ENCODE measurements around the gene ARHGEF18. TPM values are rescaled to one million over a fixed set of nuclear protein-coding genes. Genes with fewer than 3 reads are reported as not detected.
"Not testable (repeated sequence)": the region's sequence is repeated elsewhere in the genome, so short reads cannot be mapped to it uniquely, and the experiment has no call there.

Gene ARHGEF18
- total RNA-seq, 2 donors from 2014 or later: 118 to 127 TPM

DNA sequence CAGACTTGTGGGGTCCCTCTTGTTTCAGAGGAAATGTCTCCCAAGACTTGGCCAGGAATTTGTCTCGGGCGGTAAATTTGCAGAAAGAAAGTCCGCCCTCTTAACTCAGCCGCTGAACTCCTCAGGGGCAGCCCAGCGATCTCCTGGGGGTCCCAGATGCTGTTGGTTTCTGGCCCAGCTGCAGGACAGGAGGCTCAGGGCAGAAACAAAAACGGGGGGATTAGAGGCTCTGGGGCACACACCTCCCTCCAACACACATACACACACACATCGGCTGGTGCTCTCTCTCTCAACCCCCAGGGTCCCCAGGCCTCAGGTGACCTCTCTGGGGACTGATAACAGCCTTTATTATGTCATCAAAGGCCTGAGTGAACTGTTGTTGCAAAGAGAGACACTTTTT, 7.1 kb downstream of the ARHGEF18 start:
- Mint-ChIP-seq H3K4me3 (no peak overlapping the region), H3K4me1 (peaks cover 42% of the 10 kb centered on the region), H3K36me3 (ENCODE audit: low read depth) (peaks cover 10% of the 10 kb centered on the region), H3K27me3 (no peaks in the 10 kb centered on the region), H3K27ac (no peak overlapping the region)
- ATAC-seq (no peak), DNase-seq (no peak)
- H3K9me3 ChIP-seq (ENCODE audit: control insufficient read depth, low read length, poor library complexity, severe bottlenecking): no peaks in the 10 kb centered on the region

DNA sequence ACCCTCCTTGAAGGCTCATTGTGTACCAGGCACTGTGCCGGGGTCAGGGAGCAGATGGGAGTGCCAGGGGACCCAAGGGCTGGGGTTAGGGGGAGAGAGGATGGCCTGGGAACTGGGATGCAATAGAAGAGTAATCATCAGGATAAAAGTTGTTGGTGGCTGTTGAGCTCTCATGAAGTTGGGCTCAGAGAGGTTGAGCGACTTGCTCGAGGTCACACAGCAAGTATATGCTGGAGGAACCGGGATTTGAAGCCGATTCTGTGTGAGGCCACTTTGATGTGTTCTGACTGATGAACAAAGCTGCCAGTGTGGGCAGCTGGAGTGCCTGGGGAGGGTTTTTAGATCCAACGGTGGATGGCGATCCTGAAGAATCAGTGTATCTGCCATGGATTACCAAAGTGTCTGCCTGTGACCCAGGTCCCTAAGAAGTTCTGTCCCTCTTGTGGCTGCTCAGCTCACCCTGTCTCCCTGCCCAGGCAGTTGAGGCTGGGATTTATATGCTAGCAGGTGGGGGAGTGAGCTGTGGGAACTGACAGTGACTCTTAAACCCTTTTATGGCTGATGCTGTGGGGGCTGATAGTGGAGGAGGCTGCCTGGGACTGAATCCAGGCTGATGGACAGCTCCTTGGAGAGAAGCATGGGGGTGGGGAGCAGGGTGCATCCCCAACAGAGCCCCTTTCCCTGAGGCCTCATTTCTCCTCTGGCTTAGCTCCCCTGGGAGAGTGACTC, 8.3 kb downstream of the ARHGEF18 start:
- H3K9me3 ChIP-seq (ENCODE audit: control insufficient read depth, low read length, poor library complexity, severe bottlenecking): no peaks in the 10 kb centered on the region
- Mint-ChIP-seq H3K27ac (peak overlapping the region; percentile 79), H3K36me3 (ENCODE audit: low read depth) (peaks cover 10% of the 10 kb centered on the region), H3K4me3 (no peak overlapping the region), H3K4me1 (peaks cover 44% of the 10 kb centered on the region), H3K27me3 (no peaks in the 10 kb centered on the region)
- ATAC-seq (no peak), DNase-seq (no peak)

DNA sequence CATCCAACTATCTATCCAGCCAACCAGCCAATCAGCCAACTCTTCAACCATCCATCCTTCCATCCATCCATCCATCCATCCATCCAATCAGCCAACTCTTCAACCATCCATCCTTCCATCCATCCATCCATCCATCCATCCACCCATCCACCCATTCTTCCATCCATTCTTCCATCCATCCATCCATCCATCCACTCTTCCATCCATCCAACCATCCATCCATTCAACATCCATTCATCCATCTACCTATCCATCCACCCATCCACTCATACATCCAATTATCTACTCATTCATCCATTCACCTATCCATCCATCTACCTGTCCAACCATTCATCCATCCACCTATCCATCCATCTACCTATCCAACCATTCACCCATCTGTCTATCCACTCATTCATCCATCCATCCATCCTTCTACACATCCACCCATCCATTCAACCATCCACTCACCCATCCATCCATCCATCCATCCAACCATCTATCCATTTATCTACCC, 9.4 kb downstream of the ARHGEF18 start:
- H3K9me3 ChIP-seq (ENCODE audit: control insufficient read depth, low read length, poor library complexity, severe bottlenecking): no peaks in the 10 kb centered on the region
- H3K36me3 Mint-ChIP-seq (ENCODE audit: low read depth): peaks cover 13% of the 10 kb centered on the region
- ATAC-seq (no peak), DNase-seq (no peak)
- H3K27me3 Mint-ChIP-seq: no peaks in the 10 kb centered on the region
- peaks cover 53% of the 10 kb centered on the region for H3K4me1 Mint-ChIP-seq
- H3K4me3 Mint-ChIP-seq: no peak overlapping the region
- H3K27ac Mint-ChIP-seq: peak overlapping the region; percentile 90

GRCh38 chr19:7360393-7360984, 11.8 kb downstream of the ARHGEF18 start:
- peaks cover 21% of the 10 kb centered on the region for H3K36me3 Mint-ChIP-seq (ENCODE audit: low read depth)
- H3K27ac Mint-ChIP-seq: peak overlapping the region; percentile 96
- H3K4me1 Mint-ChIP-seq: peaks cover 56% of the 10 kb centered on the region
- DNase-seq (no peak), ATAC-seq (no peak)
- H3K4me3 Mint-ChIP-seq: no peak overlapping the region
- H3K9me3 ChIP-seq (ENCODE audit: control insufficient read depth, low read length, poor library complexity, severe bottlenecking): no peaks in the 10 kb centered on the region
- no peaks in the 10 kb centered on the region for H3K27me3 Mint-ChIP-seq

DNA sequence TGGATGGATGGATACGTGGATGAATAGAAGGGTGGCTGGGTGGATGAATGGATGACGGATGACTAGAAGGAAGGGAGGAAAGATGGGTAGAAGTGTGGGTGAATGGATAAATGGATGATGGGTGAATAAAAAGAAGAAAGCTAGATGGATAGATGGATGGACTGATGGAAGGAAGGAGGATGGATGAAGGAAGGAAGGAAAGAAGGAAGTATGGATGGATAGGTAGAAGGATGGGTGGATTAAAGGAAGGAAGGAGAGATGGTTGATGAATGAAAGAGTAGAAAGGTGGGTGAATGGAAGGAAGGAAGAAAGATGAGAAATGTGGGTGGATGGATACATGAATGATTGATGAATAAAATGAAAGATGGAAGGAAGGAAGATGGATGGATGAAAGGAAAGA, 14.5 kb downstream of the ARHGEF18 start:
- H3K9me3 ChIP-seq (ENCODE audit: control insufficient read depth, low read length, poor library complexity, severe bottlenecking): no peaks in the 10 kb centered on the region
- H3K27me3 Mint-ChIP-seq: no peaks in the 10 kb centered on the region
- DNase-seq: no peak
- no peak overlapping the region for H3K4me3 Mint-ChIP-seq
- H3K36me3 Mint-ChIP-seq (ENCODE audit: low read depth): peaks cover 20% of the 10 kb centered on the region
- no peak for ATAC-seq
- peak overlapping the region; percentile 96 for H3K27ac Mint-ChIP-seq
- H3K4me1 Mint-ChIP-seq: peaks cover 55% of the 10 kb centered on the region

DNA sequence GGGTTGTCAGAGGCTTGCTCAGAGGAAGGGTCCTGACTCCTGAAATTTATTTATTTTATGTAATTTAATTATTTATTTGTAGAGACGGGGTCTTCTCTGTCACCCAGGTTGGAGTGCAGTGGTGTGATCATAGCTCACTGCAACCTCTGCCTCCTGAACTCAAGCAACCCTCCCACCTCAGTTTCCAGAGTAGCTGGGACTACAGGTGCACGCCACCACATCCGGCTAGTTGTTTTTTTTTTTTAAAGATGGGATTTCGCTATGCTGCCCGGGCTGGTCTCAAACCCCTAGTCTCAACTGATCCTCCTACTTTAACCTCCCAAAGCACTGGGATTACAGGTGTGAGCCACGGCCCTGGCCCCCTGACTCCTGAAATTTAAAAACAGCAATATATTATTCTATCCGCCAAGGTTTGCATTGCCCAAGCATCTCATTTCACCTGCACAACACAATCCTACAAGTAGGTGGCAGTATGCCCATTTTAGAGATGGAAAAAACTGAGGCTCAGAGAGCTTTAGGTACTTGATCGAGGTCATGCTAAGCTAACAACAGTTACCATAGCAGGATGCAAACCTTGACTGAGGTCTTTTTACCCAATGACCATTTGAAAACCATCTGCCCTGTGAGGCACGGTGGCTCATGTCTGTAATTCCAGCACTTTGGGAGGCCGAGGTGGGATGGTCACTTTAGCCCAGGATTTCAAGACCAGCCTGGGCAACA, 18.1 kb downstream of the ARHGEF18 start:
- peak overlapping the region; percentile 68 for H3K27ac Mint-ChIP-seq
- H3K36me3 Mint-ChIP-seq (ENCODE audit: low read depth): peaks cover 19% of the 10 kb centered on the region
- peaks cover 40% of the 10 kb centered on the region for H3K4me1 Mint-ChIP-seq
- H3K4me3 Mint-ChIP-seq: no peak overlapping the region
- H3K27me3 Mint-ChIP-seq: no peaks in the 10 kb centered on the region
- DNase-seq: no peak
- H3K9me3 ChIP-seq (ENCODE audit: control insufficient read depth, low read length, poor library complexity, severe bottlenecking): no peaks in the 10 kb centered on the region
- ATAC-seq: peak; percentile 60

GRCh38 chr19:7368456-7368855, 19.7 kb downstream of the ARHGEF18 start:
- DNase-seq (no peak), ATAC-seq (no peak)
- Mint-ChIP-seq H3K27me3 (no peaks in the 10 kb centered on the region), H3K4me3 (no peak overlapping the region), H3K4me1 (peaks cover 29% of the 10 kb centered on the region), H3K27ac (peak overlapping the region; percentile 89), H3K36me3 (ENCODE audit: low read depth) (peaks cover 13% of the 10 kb centered on the region)
- H3K9me3 ChIP-seq (ENCODE audit: control insufficient read depth, low read length, poor library complexity, severe bottlenecking): no peaks in the 10 kb centered on the region

- ATAC-seq: not testable (repeated sequence)
- peak overlapping the region; percentile 89 for H3K27ac Mint-ChIP-seq
Measured at GRCh38 chr19:7368866-7369265, 20.1 kb downstream of the ARHGEF18 start.

GRCh38 chr19:7370546-7370945, 21.8 kb downstream of the ARHGEF18 start:
- Mint-ChIP-seq H3K27me3 (no peaks in the 10 kb centered on the region), H3K4me1 (peaks cover 17% of the 10 kb centered on the region), H3K36me3 (ENCODE audit: low read depth) (peaks cover 5% of the 10 kb centered on the region), H3K4me3 (no peak overlapping the region), H3K27ac (no peak overlapping the region)
- DNase-seq (no peak), ATAC-seq (no peak)
- no peaks in the 10 kb centered on the region for H3K9me3 ChIP-seq (ENCODE audit: control insufficient read depth, low read length, poor library complexity, severe bottlenecking)

More at GRCh38 chr19:7368866-7369265, 20.1 kb downstream of the ARHGEF18 start:
- not testable (repeated sequence) for DNase-seq; H3K9me3 ChIP-seq (ENCODE audit: control insufficient read depth, low read length, poor library complexity, severe bottlenecking); H3K4me3 Mint-ChIP-seq; H3K27me3 Mint-ChIP-seq; H3K36me3 Mint-ChIP-seq (ENCODE audit: low read depth)
- H3K4me1 Mint-ChIP-seq: peaks cover 25% of the 10 kb centered on the region

DNA sequence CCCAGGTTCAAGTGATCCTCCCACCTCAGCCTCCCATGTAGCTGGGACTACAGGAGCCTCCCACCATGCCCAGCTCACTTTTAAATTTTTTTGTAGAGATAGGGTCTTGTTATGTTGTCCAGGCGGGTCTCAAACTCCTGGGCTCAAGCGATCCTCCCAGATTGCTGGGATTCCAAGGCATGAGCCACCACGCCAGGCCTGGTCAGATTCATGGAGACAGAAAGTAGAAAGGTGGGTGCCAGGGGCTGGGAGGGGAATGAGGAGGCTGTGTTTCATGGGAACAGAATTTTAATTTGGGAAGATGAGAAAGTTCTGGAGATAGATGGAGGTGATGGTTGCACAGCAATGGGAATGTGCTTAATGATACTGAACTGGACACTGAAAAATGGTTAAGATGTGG, 22.3 kb downstream of the ARHGEF18 start:
- H3K36me3 Mint-ChIP-seq (ENCODE audit: low read depth): peaks cover 5% of the 10 kb centered on the region

DNA sequence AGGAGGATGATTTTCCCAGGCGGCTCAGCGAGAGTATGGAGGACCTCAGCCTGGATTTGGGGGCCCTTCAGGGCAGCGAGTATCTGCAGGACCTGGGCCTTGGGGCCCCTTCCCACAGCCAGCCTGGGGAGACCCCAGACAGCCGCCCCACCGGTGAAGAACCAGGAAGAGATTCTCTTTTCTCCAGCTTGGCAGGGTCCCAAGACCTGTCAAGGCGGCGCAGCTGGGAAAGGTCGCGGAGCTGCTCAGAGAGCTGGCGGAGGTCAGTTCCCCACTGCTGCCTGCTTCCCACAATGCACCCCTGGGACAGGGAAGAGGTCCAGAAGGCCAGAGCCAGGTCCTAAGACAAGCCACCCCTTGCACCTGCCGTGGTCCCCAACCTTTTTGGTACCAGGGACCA, 24.1 kb downstream of the ARHGEF18 start:
- ATAC-seq (no peak), DNase-seq (no peak)
- Mint-ChIP-seq H3K27ac (peak overlapping the region; percentile 19), H3K4me1 (peaks cover 10% of the 10 kb centered on the region), H3K36me3 (ENCODE audit: low read depth) (peaks cover 2% of the 10 kb centered on the region), H3K27me3 (no peaks in the 10 kb centered on the region), H3K4me3 (no peak overlapping the region)
- H3K9me3 ChIP-seq (ENCODE audit: control insufficient read depth, low read length, poor library complexity, severe bottlenecking): no peaks in the 10 kb centered on the region

More for the DNA sequence above, 22.3 kb downstream of the ARHGEF18 start:
- no peak for ATAC-seq
- no peak overlapping the region for H3K4me3 Mint-ChIP-seq
- no peaks in the 10 kb centered on the region for H3K27me3 Mint-ChIP-seq
- H3K27ac Mint-ChIP-seq: no peak overlapping the region
- peaks cover 14% of the 10 kb centered on the region for H3K4me1 Mint-ChIP-seq
- no peak for DNase-seq
- H3K9me3 ChIP-seq (ENCODE audit: control insufficient read depth, low read length, poor library complexity, severe bottlenecking): no peaks in the 10 kb centered on the region

DNA sequence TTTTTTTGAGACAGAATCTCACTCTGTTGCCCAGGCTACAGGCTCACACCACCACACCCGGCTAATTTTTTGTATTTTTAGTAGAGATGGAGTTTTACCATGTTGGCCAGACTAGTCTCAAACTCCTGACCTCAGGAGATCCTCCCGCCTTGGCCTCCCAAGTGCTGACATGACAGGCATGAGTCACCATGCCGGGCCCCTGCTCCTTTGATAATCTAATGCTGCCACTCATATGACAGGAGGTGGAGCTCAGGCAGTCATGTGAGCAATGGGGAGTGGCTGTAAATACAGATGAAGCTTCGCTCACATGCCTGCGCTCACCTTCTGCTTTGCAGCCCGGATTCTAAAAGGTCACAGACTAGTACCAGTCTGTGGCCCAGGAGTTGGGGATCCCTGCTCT, 25.1 kb downstream of the ARHGEF18 start:
- DNase-seq (no peak), ATAC-seq (no peak)
- Mint-ChIP-seq H3K36me3 (ENCODE audit: low read depth) (no peaks in the 10 kb centered on the region), H3K27me3 (no peaks in the 10 kb centered on the region), H3K4me3 (no peak overlapping the region), H3K27ac (peak overlapping the region; percentile 74), H3K4me1 (peaks cover 10% of the 10 kb centered on the region)
- H3K9me3 ChIP-seq (ENCODE audit: control insufficient read depth, low read length, poor library complexity, severe bottlenecking): no peaks in the 10 kb centered on the region

DNA sequence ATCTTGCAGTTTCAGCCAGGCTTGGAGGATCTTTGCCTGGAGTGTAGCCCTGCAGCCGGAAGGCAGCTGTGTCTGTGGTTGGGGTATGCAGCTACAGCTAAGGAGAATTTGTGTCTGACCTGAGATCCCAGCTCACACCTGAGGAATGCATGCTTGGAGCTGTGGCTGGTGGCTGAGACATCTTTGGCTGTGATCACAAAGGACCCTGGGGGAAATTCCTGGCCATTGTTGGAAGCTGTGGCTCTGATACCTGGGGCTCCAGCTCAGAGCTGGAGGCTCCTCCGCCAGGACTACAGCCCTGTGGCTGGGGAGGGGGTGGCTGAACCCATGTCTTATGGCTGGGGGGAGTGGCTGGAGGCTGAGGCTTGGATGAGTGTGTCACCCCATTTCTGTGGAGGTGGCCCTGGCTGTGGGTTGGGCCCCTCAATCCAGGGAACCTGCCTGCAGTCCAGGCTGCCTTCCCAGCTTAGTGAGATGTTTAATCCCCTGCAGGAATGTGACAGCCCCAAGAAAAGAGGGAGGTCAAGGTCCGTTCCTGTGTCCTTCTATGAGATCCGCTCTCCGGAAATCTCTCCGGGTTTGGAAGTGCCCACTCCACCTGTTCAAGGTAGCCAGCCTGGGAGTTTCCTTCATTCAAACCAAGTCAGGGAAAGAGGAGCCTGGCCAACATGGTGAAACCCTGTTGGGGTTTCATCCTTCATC, 27.6 kb downstream of the ARHGEF18 start:
- H3K9me3 ChIP-seq (ENCODE audit: control insufficient read depth, low read length, poor library complexity, severe bottlenecking): no peaks in the 10 kb centered on the region
- DNase-seq (no peak), ATAC-seq (no peak)
- H3K4me3 Mint-ChIP-seq: no peak overlapping the region
- peaks cover 6% of the 10 kb centered on the region for H3K36me3 Mint-ChIP-seq (ENCODE audit: low read depth)
- H3K27me3 Mint-ChIP-seq: no peaks in the 10 kb centered on the region
- H3K4me1 Mint-ChIP-seq: peaks cover 18% of the 10 kb centered on the region
- H3K27ac Mint-ChIP-seq: peak overlapping the region; percentile 85
